AG04449 (cell line): ENCODE measurements around the gene RIOX2.
"Not testable (repeated sequence)": the region's sequence is repeated elsewhere in the genome, so short reads cannot be mapped to it uniquely, and the experiment has no call there.

Experiments used
- CTCF ChIA-PET: fragments of 350-600 bp; formaldehyde crosslinking; extraction: SDS; loops from one replicate; lab custom pipeline; 2021; ENCODE audit warnings: antibody characterized with exemption; lab: Yijun Ruan, JAX
- POLR2A ChIA-PET: fragments of 400-600, 350-600 bp; formaldehyde crosslinking; extraction: SDS; loops from one replicate; lab custom pipeline; 2020; ENCODE audit warnings: antibody characterized with exemption, inconsistent platforms; lab: Yijun Ruan, JAX
- DNase-seq: peaks from one replicate; pipeline ENCODE4 v3.0.0-alpha.2; 2010; ENCODE audit warnings: low read depth, low spot score
- H3K4me3 ChIP-seq: 2 replicates; pipeline ENCODE4 v1.5.1; 2011; ENCODE audit warnings: low read depth, mild to moderate bottlenecking, control low read depth, low read length
- CTCF ChIP-seq: IDR thresholded peaks from one replicate; pipeline ENCODE4 v1.5.1; 2011; ENCODE audit warnings: mild to moderate bottlenecking, moderate library complexity, low read length, control low read depth, inconsistent platforms; ENCODE audit not compliant: insufficient read depth; ENCODE audit errors: missing control alignments

Gene RIOX2

GRCh38 chr3:98012979-98013378 is 40.7 kb upstream of the RIOX2 start:
- CTCF ChIA-PET, result interaction anchor here (1.5 to 5.1 kb wide), 3 partner anchors 9 to 26 kb away, joined by 3 to 43 read pairs (median 4); no protein-coding TSS in a partner anchor
- no peak overlapping the region for H3K4me3 ChIP-seq
- TF ChIP-seq CTCF, result no peak
- DNase-seq, result no peak
- POLR2A ChIA-PET, result no interaction called here

- DNase-seq, POLR2A ChIA-PET, H3K4me3 ChIP-seq: not testable (repeated sequence)
- CTCF ChIA-PET, result interaction anchor here (1.5 to 5.1 kb wide), 2 partner anchors 11 to 15 kb away, joined by 3 to 43 read pairs; no protein-coding TSS in a partner anchor
Measured at GRCh38 chr3:98010883-98011449, 38.7 kb upstream of the RIOX2 start.

- no peak for DNase-seq
- no peak for TF ChIP-seq CTCF
- no peak overlapping the region for H3K4me3 ChIP-seq
- ChIA-PET CTCF (interaction anchor here (1.5 to 5.1 kb wide), 2 partner anchors 12 to 16 kb away, joined by 3 to 43 read pairs; no protein-coding TSS in a partner anchor), POLR2A (no interaction called here)
Measured at GRCh38 chr3:98010194-98010882, 38.1 kb upstream of the RIOX2 start.

GRCh38 chr3:98008855-98009254 is 36.6 kb upstream of the RIOX2 start:
- TF ChIP-seq CTCF, result no peak
- no peak for DNase-seq
- H3K4me3 ChIP-seq, result no peak overlapping the region
- ChIA-PET CTCF (interaction anchor here (1.0 to 1.8 kb wide), 3 partner anchors 18 to 321 kb away, joined by 3 to 4 read pairs (median 3); no protein-coding TSS in a partner anchor), POLR2A (no interaction called here)

GRCh38 chr3:98005438-98005837 is 33.2 kb upstream of the RIOX2 start:
- ChIA-PET POLR2A (no interaction called here), CTCF (interaction anchor here (1.5 kb wide), 1 partner anchor 183 kb away, joined by 4 read pairs; the partner anchor contains the start of gene CRYBG3)
- DNase-seq, result no peak
- TF ChIP-seq CTCF, result no peak
- H3K4me3 ChIP-seq, result no peak overlapping the region

- ChIA-PET CTCF (no interaction called here), POLR2A (no interaction called here)
- no peak for DNase-seq
- H3K4me3 ChIP-seq, result no peak overlapping the region
- TF ChIP-seq CTCF, result no peak
Measured at GRCh38 chr3:98004721-98005120, 32.5 kb upstream of the RIOX2 start.
